ENCODE results near the gene DTNBP1. TPM values are rescaled to one million over a fixed set of nuclear protein-coding genes. Genes with fewer than 3 reads are reported as not detected.

Gene DTNBP1
- total RNA-seq, 1 experiment from 2014 or later = 7.5 TPM

DNA sequence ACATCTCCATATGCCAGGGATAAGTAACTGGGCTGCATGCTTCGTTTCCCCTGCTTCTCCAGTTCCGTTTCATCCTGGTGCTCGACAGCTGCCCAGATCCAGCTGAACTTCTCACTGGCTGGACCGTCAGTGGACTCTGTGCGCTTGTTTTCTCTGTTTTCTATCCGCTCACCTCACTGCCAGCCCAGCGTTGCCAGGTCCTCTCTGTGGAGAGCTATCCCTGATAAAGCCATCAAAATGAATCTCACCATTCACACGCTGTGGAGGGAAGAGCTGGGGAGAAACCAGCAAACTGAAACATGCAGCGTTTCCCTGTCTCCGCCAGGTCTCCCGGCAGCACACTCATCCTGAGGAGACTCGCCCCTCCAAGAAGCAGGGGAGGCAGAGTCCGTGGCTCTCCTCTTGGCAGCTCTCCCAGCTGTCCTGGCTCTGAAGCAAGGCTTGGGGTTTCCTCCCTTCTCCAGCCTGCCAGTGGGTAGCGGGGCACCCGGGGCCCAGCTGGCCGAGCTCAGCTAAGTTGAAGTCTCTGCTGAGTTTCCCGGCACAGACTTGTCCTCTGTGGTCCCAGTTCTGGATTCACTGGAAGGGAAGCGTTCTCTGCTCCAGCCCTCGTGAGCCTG, 160.9 kb downstream of the DTNBP1 start:
- peak; percentile 62 for DNase-seq (ENCODE audit: low spot score)

DNA sequence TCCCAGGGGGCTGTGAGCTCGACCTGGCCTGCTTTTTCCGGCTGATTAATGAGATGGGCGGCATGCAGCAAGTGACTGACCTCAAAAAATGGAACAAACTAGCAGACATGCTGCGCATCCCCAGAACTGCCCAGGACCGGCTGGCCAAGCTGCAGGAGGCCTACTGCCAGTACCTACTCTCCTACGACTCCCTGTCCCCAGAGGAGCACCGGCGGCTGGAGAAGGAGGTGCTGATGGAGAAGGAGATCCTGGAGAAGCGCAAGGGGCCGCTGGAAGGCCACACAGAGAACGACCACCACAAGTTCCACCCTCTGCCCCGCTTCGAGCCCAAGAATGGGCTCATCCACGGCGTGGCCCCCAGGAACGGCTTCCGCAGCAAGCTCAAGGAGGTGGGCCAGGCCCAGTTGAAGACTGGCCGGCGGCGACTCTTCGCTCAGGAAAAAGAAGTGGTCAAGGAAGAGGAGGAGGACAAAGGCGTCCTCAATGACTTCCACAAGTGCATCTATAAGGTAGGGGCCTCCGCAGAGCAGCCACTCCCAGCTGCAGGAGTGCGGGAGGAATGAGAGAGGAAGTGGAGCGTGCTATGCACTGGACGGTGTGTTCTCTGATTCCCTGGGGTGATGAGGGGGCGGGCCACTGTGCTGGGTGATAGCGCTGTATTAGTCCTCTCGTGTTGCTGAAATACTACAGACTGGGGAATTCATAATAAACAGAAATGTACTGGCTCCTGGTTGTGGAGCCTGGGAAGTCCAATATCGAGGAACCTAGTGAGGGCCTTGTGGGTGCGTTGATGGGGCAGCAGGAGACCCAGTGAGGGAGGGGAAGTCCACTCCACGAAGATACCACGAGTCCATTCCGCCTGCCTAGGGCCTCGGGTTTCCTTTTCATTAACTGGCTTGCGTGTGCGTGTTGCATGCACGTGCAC, 161.7 kb downstream of the DTNBP1 start:
- DNase-seq (ENCODE audit: low spot score) = no peak

DNA sequence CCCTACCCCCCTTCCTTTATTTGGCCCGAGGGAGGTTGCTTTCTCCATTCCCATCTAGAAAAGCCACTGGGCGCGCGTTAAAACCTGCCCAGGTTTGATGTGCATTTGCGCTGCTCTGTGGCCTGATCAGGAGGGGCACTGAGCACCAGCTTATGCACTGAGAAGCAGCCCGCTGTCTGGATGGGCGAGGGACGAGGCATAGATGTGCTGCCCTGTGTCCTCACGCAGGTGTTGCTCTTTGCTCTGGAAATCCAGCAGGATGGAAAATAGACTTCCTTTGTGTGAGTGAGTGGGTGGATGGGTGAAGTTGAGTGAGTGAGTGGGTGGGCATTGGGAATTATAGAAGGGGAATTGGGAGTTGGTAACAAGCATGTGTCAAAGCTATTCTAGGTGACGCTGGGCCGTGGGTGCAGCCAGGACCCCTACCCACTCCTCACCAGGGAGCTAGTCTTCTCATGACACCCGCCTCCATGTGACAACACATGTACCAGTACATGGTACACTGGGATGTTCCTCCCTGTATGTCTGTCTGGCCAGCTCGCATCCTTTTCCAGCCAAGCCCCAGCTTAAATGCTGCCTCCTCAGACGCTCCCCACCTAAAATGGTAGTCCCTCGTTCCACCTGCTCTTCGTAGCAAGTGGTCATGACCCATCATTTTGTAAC, 162.6 kb downstream of the DTNBP1 start:
- no peak for DNase-seq (ENCODE audit: low spot score)

DNA sequence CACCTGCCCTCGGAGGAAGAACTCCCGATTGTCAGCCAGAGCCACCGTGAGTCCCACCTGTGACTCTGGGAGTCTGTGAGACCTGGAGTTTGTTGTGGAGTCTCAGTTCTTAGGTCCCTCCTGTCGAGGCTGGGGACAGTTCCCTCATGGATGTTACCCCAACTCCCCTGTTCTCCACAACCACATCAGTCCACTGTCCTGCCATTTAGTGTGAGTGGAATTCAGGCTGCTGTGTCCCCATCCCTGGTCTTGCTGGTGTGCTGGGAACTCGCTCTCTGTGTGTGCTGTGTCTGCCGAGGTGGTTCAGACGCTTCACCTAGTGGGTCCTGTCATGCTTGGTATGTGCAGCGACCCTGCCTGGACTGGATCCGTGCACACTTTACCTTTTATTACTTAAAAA, 163.2 kb downstream of the DTNBP1 start:
- no peak for DNase-seq (ENCODE audit: low spot score)

DNA sequence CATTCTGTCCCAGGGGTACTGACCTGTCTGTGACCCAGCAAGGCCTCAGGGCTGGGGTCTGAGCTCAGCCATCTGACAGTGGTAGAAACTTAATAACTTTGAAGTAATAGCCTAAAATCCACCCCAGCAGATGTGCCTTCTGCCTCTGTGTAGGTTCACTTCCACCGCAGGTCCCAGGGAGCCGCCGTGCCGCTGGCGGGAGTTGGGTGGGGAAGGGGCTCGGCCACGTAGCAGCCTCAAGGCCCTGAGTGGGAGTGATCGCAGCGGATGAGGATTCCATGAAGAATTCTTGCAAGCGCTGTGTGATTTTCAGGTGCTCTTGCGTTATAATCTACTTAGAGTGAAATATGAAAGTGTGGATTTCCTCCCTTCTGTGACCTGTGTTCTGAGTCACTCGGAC, 163.7 kb downstream of the DTNBP1 start:
- DNase-seq (ENCODE audit: low spot score) = no peak

DNA sequence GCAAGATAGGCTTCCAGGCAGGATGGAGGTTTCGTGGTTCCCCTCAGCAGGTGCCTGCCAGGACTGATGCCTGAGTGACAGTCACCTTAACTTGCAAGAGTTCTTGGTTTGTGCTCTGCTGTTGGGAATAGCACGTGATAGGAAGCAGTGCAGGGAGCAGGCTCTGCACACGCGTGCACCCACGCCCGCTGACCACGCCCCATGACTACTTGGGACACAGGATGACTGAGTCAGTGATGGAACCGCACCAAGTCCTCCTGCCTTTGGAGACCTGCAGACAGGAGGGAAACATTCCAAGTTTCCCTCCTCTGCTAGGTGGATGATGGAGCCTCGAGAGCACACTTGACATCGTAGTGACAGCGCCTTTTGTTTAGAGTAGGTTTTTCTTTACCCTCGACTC, 164.2 kb downstream of the DTNBP1 start:
- DNase-seq (ENCODE audit: low spot score) = no peak

DNA sequence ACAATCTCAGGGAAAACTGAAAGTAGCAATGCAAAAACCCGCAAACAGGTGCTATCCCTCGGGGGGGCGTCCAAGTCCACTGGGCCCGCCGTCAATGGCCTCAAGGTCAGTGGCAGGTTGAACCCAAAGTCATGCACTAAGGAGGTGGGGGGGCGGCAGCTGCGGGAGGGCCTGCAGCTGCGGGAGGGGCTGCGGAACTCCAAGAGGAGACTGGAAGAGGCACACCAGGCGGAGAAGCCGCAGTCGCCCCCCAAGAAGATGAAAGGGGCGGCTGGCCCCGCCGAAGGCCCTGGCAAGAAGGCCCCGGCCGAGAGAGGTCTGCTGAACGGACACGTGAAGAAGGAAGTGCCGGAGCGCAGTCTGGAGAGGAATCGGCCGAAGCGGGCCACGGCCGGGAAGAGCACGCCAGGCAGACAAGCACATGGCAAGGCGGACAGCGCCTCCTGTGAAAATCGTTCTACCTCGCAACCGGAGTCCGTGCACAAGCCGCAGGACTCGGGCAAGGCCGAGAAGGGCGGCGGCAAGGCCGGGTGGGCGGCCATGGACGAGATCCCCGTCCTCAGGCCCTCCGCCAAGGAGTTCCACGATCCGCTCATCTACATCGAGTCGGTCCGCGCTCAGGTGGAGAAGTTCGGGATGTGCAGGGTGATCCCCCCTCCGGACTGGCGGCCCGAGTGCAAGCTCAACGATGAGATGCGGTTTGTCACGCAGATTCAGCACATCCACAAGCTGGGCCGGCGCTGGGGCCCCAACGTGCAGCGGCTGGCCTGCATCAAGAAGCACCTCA, 166.3 kb downstream of the DTNBP1 start:
- no peak for DNase-seq (ENCODE audit: low spot score)

DNA sequence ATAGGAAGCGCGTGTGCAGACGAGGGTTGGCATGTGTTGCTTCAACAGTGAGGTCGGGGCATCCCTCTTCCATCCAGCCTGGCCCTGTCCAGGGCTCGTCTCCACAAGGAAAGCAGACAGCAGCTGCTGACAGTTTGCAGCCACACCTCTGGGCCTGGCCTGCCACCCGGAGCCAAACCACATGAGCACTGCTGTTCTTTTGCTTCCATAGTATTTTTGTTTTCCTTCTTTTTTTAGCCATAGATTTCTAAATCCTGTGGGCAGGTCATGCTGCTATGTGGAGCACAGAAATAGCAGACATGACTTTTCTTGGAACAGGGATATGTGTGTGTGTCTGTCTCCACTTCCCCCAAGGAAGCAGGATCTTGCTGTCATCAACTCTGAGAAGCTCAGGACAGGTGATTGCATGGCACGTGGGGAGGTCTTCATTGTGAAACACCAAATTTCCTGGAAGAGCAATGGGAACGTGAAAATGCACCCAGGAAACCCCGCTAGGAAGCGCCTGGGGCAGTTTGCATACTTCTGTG, 167.4 kb downstream of the DTNBP1 start:
- no peak for DNase-seq (ENCODE audit: low spot score)

DNA sequence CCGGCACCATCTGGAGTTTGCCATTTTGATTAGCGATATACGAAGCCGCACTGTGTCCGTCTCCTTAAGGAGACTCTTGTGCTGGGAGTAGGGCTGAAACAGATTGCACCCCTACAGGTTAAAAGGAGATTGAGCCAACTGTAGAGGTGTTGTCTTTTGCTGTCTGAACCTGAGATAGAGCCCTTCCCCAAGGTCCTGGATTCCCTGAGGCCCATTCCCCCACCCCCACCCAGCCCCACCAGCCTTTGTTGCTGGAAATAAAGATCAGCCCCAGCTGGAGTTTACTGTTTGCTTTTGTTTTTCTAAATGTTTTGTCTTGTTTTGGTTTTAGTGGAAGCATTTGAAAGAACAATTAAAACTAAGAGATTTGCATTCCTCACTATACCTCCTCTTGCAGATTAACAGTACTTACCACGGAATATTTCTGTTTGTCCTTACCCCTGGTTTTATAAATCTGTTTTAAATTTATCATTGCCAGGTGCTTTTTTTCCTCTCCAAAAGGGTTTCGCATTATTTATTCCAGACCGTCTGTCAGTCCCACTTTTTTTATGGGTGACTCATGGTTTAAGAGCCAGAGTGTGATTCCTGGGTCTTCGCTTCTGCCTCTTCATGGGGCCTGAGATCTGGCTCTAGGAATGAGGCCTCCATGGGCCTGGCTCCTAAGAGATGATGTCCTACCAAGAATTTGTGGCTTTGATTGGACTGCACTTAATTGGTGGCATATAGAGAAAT, 169.2 kb downstream of the DTNBP1 start:
- no peak for DNase-seq (ENCODE audit: low spot score)

DNA sequence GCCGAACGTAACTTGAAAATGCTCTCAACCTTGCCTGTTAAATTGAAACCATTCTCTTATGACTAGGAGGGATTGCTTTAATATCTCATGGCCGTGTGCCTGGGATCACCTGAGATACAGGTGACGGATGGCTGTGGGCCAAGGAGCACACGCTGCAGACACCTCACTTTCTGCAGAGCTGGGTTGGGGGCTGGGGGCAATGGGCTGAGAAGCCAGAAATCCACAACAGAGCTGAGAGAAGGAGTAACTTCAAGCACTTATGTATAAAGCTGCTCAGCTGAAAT, 170.9 kb downstream of the DTNBP1 start:
- no peak for DNase-seq (ENCODE audit: low spot score)

DNA sequence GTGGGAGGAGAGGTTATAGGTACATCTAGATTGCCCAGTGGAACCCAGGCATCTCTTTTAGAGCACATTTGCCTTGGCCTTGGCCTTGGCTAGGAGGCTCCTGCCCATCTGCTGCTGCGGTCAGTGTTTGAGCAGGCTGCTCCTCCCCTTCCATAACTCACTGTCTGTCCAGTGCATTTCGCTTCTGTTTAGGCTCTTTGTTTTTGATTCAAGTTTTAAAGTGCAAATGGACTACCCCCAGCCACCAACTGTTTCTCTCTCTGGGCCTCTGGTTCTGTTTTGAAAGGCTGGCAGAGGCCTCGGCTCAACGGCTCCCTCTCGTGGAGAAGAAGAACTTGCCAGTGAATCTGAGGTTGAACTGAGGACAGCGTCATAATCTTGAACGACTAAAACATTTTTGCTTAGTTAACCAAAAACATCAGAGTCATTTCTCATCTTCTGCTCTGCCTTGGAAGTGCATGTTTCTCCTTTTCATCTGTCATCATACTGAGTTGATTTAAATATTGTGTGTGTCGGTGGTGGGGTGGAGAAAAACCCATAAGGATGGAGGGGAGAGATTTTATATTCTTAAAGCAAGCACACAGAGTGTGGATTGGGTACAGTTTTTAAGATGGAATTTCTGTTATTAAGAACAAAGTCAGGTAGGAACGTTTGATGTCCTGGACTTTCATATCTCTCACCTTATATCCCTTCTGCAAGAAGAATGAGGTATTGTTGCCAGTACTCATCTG, 171.4 kb downstream of the DTNBP1 start:
- peak; percentile 42 for DNase-seq (ENCODE audit: low spot score)

DNA sequence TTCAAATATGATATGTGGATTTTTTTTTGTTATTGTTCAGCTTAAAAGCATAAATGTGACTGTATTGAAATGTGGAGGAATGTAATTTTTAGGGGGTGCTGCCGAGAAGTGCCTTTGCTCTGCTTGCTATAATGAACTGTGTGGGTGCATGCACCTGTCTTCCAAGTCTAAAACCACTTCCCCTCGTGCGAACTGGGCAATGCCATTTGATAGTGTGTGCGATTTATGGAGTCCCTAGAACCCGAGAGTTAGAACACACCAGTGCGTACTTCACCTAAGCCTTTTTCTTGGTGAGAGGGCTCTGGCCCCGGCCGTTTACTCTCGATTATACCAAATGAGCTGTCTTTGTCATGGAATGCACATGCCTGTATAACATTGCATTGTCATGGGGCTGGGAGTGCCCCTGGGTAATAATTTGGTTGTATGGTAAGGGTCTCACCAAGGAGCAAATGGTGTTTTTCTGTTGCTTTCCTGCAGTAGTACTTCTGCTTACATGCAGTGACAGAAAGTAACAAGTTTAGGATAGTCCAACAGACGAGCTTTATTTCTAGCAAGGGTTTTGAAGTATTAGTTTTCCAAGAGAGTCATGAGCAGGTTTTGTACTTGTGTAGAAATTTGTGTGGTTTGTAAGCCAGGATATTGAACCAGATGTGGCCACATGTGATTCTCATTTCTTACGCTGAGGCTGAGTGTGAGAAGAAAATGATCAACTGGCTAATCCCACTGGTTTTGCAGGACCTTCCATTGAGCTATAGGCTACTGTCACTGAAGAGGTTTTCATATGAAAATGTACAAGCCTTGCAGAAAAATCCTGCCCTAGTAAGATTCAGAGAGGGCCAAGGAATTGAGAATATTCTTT, 172.4 kb downstream of the DTNBP1 start:
- DNase-seq (ENCODE audit: low spot score) = no peak

DNA sequence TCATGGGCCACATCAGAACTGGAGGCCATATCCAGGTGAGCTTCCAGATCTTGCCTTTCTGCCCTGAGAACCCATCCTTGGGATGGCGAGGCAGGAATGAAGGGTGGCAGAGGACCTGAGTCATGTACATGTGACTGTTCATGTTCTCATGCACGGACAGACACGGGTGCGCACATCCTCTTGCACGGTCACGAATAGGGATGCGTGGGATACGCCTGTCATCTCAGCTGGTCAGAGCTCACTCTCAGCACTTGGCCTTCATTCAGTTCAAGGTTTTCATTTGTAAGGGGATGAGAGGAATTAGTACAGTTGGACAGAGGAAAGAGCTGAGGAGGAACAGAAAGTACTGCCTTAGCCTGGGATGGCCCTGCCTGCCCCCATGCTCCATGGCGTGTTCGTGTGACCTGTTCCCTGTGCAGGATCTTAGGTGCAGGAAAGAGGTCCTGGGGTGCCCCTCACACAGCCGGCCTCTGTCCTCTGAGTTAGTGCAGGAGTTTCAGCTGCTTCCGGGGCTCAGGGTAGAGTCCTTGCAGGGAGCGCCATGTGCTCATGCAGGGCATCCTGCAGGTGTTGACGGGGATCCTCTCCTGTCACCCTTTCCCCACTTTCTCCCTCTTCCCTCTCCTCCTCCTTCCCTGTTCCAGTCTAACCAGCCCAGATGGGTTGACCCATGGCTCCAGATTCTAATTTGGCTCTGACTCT, 173.4 kb downstream of the DTNBP1 start:
- DNase-seq (ENCODE audit: low spot score) = no peak

DNA sequence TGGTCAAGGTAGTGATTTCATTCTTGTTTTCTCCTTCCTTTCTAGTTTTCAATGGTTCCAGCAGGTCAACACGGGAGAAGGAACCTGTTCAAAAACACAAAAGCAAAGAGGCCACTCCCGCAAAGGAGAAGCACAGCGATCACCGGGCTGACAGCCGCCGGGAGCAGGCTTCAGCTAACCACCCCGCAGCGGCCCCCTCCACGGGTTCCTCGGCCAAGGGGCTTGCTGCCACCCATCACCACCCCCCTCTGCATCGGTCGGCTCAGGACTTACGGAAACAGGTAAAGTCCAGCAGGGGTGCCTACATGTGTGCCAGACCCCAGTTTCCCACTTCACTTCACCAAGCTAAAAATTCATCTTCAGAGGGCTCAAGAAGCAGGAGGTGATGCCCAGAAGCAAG, 175.6 kb downstream of the DTNBP1 start:
- DNase-seq (ENCODE audit: low spot score) = no peak

DNA sequence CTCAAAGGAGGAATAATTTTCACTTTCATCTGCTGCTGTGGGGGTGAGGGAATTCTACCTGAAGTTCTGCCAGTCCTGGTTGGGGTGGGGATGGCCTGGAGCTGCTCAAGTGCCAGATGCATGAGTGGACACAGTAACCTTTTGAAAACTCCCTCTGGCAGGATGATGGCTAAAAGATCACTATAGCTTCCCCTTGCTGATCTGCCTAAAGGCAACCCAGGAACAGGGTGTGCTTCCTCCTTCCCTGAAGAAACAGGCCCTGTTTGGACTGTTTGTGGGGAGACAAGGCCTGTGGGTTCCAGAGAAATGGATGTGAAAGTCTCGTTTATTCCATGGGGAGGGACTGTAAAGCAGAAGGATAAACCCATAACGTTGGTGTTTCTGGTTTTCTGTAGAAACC, 176.9 kb downstream of the DTNBP1 start:
- no peak for DNase-seq (ENCODE audit: low spot score)

DNA sequence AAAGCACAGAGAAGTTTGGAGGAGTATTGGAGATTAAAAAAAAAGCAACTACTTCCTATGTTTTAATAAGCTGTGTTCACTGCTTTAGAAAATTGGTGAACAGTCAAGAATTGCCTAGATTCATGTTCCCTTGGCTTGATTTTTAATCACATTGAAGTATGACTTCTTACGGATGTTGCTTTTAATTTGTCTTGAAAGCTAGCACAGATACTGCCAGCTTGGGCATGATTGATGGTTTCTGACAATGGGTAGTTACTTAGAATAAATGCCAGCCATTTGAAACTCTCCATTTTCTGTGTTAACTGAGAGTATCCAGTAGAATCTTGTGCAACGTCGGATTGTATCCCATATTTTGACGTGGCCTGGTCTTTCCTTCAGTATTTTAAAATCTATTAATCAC, 178.0 kb downstream of the DTNBP1 start:
- DNase-seq (ENCODE audit: low spot score) = no peak

DNA sequence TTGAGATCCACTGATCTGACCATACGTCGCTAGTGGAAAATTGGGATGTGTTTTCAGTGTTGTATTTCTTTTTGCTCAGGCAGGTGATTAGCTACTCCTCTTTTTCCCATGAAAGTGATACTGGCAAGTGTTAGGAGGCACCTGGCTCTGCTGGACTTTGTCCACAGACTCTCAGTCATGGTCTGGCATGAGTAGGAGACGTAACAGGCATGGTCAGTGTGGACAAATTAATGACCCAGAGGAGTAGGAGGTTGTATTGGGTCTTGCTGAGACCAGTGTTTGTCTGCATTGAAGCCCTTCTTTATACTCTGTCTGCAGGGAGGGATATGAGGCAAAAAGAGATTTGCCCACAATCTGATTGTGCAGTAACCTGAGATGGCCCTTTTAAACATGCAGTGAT, 178.7 kb downstream of the DTNBP1 start:
- no peak for DNase-seq (ENCODE audit: low spot score)

DNA sequence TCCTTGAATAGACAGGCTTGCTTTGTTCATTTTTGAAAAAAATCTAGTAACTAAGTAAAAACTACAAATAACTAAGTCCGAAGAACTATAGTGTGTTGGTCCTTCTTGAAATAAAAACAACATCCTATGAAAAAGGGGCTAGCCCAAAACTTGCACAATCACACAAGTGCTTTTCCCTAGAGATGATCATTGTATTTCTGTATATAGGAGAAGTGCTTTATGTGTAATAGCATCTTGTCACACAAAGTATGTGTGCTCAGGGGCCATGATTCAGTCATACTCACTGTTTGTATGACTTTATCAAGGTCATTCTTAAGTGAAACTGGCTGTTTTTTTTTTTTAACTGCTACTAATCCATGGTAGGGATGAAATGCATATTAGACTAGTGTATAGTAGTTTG, 179.8 kb downstream of the DTNBP1 start:
- DNase-seq (ENCODE audit: low spot score) = no peak
